Thyroid gland (tissue), 4 donors: ENCODE data around the gene MYO16. TPM values are rescaled to one million over a fixed set of nuclear protein-coding genes. Genes with fewer than 3 reads are reported as not detected.
A peak's percentile ranks its signal among the peaks of the same experiment; 100 is the strongest.

Experiments used
- DNase-seq, 2 donors: peaks; one replicate each; pipeline ENCODE4 v3.0.0-alpha.2; 2019
- H3K27ac ChIP-seq, 3 donors: fragments of 200-600 bp; sonication (generic); 1 replicate in 2 of 3; 2 replicates in 1 of 3; pipeline ENCODE4 v1.5.1; 2016 to 2019; ENCODE audit warnings: mild to moderate bottlenecking in 1 of 3, moderate library complexity in 1 of 3
- H3K27me3 ChIP-seq: fragments of 200-600 bp; sonication (generic); one replicate; pipeline ENCODE4 v1.5.1; 2019
- H3K36me3 ChIP-seq, 2 donors: fragments of 200-600 bp; sonication (generic); one replicate each; pipeline ENCODE4 v1.5.1; 2016 to 2019
- H3K4me1 ChIP-seq, 2 donors: fragments of 200-600 bp; sonication (generic); one replicate each; pipeline ENCODE4 v1.5.1; 2017 to 2019
- H3K4me3 ChIP-seq, 3 donors: fragments of 200-600 bp; sonication (generic); replicated peaks in 1 of 3; 1 replicate in 2 of 3; 2 replicates in 1 of 3; pipeline ENCODE4 v1.5.1; 2016; ENCODE audit warnings: mild to moderate bottlenecking in 1 of 3
- H3K9me3 ChIP-seq: fragments of 200-600 bp; sonication (generic); one replicate; pipeline ENCODE4 v1.5.1; 2017
- POLR2A ChIP-seq, 2 donors: fragments of 450-650 bp; IDR thresholded peaks; one replicate each; pipeline ENCODE4 v1.6.1; 2017; ENCODE audit warnings: antibody characterized with exemption in 2 of 2, mild to moderate bottlenecking in 2 of 2, moderate library complexity in 1 of 2
- WGBS, 2 donors: methylation state at CpG; one replicate each; pipeline ENCODE4 v1.1.5; 2017; 5-methylcytosine and 5-hydroxymethylcytosine counted together
- intact Hi-C: fragments of 100-400 bp; cut with DNase I; formaldehyde crosslinking; loops from one replicate; pipeline ENCODE4 v1.15.1; 2023
- total RNA-seq, 4 donors: library from RNA; depleted of rRNA; stranded (reverse); fragments of >200 nt; gene quantifications; one replicate each; pipeline ENCODE4 v1.2.3, GENCODE V29; 2016
- TF ChIP-seq, protein P1 (sequence below), 6 experiments: fragments of 200-600 bp in 3 of 6; fragments of 450-650 bp in 3 of 6; sonication (generic) in 3 of 6; IDR thresholded peaks; one replicate each; pipeline ENCODE4 v1.5.1; 2016 to 2019; ENCODE audit warnings: antibody characterized with exemption in 6 of 6, mild to moderate bottlenecking in 2 of 6, inconsistent platforms in 1 of 6, moderate library complexity in 1 of 6

MYO16 gene
- total RNA-seq, 4 donors from 2014 or later, result 0.10 to 0.13 (median 0.13) TPM; not detected in 1

DNA sequence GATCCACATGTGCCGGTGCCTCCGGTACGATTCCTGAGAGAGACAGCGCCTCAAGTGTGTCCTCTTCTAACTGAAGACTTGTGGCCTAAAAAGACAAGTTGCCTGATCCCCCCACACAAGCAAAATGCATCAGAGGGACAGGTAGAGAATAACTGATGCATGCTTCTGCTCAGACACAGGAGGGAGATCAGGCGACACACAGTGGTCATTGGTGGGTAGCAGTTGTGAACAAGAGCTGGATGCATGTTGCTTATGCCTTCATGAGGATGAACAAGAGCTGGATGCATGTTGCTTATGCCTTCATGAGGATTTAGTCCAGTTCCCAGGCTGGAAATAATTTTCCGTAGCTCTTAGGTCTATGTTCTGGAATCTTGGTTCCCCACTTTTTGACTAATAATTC is 505.6 kb downstream of the MYO16 start:
- H3K9me3 ChIP-seq, result no peaks in the 10 kb centered on the region
- H3K4me3 ChIP-seq, result no peak overlapping the region
- no peaks in the 10 kb centered on the region for H3K4me1 ChIP-seq
- DNase-seq, result no peak
- no peak overlapping the region for H3K27ac ChIP-seq
- intact Hi-C loops, result no loop called here
- WGBS, 2 donors, result 79 to 89% methylated on average over 6 of the region's 6 CpGs
- no peaks in the 10 kb centered on the region for H3K27me3 ChIP-seq
- no peaks in the 10 kb centered on the region for H3K36me3 ChIP-seq
- TF ChIP-seq, protein P1, sequence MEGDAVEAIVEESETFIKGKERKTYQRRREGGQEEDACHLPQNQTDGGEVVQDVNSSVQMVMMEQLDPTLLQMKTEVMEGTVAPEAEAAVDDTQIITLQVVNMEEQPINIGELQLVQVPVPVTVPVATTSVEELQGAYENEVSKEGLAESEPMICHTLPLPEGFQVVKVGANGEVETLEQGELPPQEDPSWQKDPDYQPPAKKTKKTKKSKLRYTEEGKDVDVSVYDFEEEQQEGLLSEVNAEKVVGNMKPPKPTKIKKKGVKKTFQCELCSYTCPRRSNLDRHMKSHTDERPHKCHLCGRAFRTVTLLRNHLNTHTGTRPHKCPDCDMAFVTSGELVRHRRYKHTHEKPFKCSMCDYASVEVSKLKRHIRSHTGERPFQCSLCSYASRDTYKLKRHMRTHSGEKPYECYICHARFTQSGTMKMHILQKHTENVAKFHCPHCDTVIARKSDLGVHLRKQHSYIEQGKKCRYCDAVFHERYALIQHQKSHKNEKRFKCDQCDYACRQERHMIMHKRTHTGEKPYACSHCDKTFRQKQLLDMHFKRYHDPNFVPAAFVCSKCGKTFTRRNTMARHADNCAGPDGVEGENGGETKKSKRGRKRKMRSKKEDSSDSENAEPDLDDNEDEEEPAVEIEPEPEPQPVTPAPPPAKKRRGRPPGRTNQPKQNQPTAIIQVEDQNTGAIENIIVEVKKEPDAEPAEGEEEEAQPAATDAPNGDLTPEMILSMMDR (IDR thresholded peaks at IDR 0.05), result no peak
- no peak for TF ChIP-seq POLR2A (IDR thresholded peaks at IDR 0.05)

DNA sequence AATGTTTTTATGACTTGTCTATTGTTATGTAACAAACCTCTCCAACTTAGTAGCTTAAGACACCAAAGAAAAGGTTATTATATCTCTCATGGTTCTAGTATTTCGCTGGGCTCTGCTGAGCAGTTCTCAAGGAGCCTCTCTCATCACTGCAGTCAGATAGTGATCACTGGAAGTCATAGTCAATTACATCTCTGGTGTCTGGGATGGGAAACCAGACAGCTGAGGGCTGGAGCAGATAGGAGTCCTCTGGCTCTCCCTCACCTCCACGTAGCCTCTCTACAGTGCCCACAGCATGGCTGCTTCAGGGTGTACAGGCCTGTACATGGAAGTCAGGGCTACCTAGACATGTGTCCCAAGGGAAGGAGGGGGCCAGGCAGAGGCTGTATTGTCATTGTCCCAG is 507.5 kb downstream of the MYO16 start:
- intact Hi-C loops, result no loop called here
- WGBS, 2 donors, result 75 to 78% methylated on average over 2 of the region's 2 CpGs
- no peaks in the 10 kb centered on the region for H3K36me3 ChIP-seq

DNA sequence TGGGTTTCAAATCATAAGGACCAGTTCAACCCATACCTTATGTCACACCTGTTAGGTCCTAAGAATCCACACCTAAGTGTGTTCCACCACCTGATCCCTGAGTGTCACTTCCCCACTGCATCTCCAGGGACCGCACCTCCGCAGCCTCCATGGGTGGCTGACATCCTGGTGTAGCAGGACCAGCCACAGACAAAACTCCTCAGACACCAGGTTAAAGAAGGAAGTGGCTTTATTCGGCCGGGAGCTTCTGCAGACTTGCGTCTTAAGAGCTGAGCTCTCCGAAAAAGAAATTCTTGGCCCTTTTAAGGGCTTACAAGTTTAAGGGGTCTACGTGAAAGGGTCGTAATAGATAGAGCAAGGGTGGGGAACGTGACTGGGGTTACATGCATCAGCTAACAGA is 509.9 kb downstream of the MYO16 start:
- no peaks in the 10 kb centered on the region for H3K27me3 ChIP-seq
- TF ChIP-seq, protein P1 (IDR thresholded peaks at IDR 0.05), result no peak
- no peak for TF ChIP-seq POLR2A (IDR thresholded peaks at IDR 0.05)
- no peak overlapping the region for H3K27ac ChIP-seq
- H3K4me3 ChIP-seq, result no peak overlapping the region
- peaks cover 0 to 7% of the 10 kb centered on the region in 2 donors for H3K4me1 ChIP-seq
- H3K36me3 ChIP-seq, result no peaks in the 10 kb centered on the region
- 96 to 97% methylated on average over 9 of the region's 9 CpGs for WGBS, 2 donors
- intact Hi-C loops, result no loop called here
- no peaks in the 10 kb centered on the region for H3K9me3 ChIP-seq
- DNase-seq, result no peak

More for the DNA sequence above, 507.5 kb downstream of the MYO16 start:
- no peak for DNase-seq
- TF ChIP-seq POLR2A (IDR thresholded peaks at IDR 0.05), result no peak
- TF ChIP-seq, protein P1 (IDR thresholded peaks at IDR 0.05), result no peak
- H3K4me1 ChIP-seq, result peaks cover 0 to 7% of the 10 kb centered on the region in 2 donors
- H3K27me3 ChIP-seq, result no peaks in the 10 kb centered on the region
- H3K27ac ChIP-seq, result no peak overlapping the region
- no peak overlapping the region for H3K4me3 ChIP-seq
- no peaks in the 10 kb centered on the region for H3K9me3 ChIP-seq

DNA sequence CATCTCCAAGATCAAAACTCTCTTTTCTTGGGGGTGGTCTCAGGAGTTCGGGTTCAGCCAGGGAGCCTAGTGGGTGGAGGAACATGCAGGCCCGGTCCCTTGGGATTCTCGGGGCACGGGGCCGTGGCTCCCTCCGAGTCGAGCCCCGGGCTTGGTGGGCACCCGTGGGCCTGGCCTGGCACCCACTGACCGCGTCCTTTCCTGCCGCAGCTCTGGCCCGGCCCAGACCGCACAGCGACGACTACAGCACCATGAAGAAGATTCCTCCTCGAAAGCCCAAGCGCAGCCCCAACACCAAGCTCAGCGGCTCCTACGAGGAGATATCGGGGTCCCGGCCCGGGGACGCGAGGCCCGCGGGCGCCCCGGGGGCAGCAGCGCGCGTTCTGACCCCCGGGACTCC is 510.6 kb downstream of the MYO16 start:
- TF ChIP-seq, protein P1 (IDR thresholded peaks at IDR 0.05), result no peak
- TF ChIP-seq POLR2A (IDR thresholded peaks at IDR 0.05), result no peak
- H3K4me1 ChIP-seq, result peaks cover 0 to 7% of the 10 kb centered on the region in 2 donors
- H3K27me3 ChIP-seq, result no peaks in the 10 kb centered on the region
- H3K4me3 ChIP-seq, result no peak overlapping the region
- H3K9me3 ChIP-seq, result no peaks in the 10 kb centered on the region
- 61 to 100% methylated on average over 2 to 15 of the region's 33 CpGs for WGBS, 2 donors
- H3K27ac ChIP-seq, result no peak overlapping the region
- intact Hi-C loops, result loop anchor here (10.0 kb wide), 2 partner anchors 645 to 975 kb away; partner anchors contain the start of gene IRS2
- H3K36me3 ChIP-seq, result no peaks in the 10 kb centered on the region
- no peak for DNase-seq

DNA sequence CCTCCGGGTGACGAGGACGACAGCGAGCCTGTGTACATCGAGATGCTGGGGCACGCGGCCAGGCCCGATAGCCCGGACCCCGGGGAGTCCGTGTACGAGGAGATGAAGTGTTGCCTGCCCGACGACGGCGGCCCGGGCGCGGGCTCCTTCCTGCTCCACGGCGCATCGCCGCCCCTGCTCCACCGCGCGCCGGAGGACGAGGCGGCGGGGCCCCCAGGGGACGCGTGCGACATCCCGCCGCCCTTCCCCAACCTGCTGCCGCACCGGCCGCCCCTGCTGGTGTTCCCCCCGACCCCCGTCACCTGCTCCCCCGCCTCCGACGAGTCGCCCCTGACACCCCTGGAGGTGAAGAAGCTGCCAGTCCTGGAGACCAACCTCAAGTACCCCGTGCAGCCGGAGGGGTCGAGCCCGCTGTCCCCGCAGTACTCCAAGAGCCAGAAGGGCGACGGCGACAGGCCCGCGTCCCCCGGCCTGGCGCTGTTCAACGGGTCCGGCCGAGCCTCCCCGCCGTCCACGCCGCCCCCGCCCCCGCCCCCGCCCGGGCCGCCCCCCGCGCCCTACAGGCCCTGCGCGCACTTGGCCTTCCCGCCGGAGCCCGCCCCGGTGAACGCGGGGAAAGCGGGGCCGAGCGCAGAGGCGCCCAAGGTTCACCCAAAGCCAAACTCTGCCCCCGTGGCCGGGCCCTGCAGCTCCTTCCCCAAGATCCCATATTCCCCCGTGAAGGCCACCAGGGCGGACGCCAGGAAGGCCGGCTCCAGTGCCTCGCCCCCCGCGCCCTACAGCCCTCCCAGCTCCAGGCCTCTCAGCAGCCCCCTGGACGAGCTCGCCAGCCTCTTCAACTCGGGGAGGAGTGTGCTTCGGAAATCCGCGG is 511.3 kb downstream of the MYO16 start:
- Histone ChIP-seq H3K27ac (no peak overlapping the region), H3K4me3 (peak overlapping the region in 1 of 3 donors; percentile 13), H3K36me3 (no peaks in the 10 kb centered on the region), H3K4me1 (peaks cover 0 to 7% of the 10 kb centered on the region in 2 donors), H3K27me3 (no peaks in the 10 kb centered on the region), H3K9me3 (no peaks in the 10 kb centered on the region)
- 9 to 19% methylated on average over 13 to 22 of the region's 97 CpGs for WGBS, 2 donors
- intact Hi-C loops, result loop anchor here (10.0 kb wide), 2 partner anchors 644 to 974 kb away; partner anchors contain the start of gene IRS2
- DNase-seq, result no peak
- TF ChIP-seq, protein P1 (IDR thresholded peaks at IDR 0.05), result no peak
- TF ChIP-seq POLR2A (IDR thresholded peaks at IDR 0.05), result no peak
